Measurements from ENCODE around the gene PSG7. TPM values are rescaled to one million over a fixed set of nuclear protein-coding genes. Genes with fewer than 3 reads are reported as not detected.
"Not testable (repeated sequence)": the region's sequence is repeated elsewhere in the genome, so short reads cannot be mapped to it uniquely, and the experiment has no call there.

The PSG7 gene
- total RNA-seq (not detected), polyA plus RNA-seq (not detected)
- long read RNA-seq, donor 1, result 0 reads
- long read RNA-seq, donor 2, result 0 reads
- long read RNA-seq, donor 3, result 0 reads
- long read RNA-seq, donor 4, result 0 reads
- long read RNA-seq, donor 5, result 0 reads

DNA sequence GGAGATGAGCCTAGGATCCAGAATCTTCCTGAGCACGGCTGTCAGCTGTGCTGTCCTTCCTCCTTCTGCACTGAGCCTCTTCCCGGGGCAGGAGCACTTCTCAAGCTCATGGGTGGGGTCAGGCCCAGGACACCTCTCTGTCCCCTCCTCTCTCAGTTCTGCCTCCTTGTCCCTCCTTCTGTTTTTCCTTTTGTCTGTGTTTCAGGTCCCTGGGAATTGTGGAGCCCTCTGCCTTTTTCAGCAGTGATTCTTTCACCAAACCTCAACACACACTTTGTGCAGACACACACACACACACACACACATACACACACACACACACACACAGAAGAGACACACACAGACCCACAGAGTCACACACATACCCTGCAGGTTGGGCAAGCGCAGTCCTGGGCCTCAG is at the start of gene PSG7:
Gene PSG7 (minus strand): TSS at position 101 of the 400 bp plus-strand sequence. CDS start 131 bp downstream, outside the sequence.
- not testable (repeated sequence) for H3K9ac ChIP-seq (ENCODE audit: insufficient read depth in 1 of 2, low read length in 2 of 2); H3K27me3 ChIP-seq (ENCODE audit: control insufficient read depth in 3 of 3, insufficient read depth in 3 of 3, low read length in 2 of 3); ATAC-seq (ENCODE audit: insufficient read depth, low FRiP score); H3K36me3 ChIP-seq (ENCODE audit: control insufficient read depth in 4 of 4, insufficient read depth in 4 of 4, low read length in 4 of 4); H3K27ac ChIP-seq (ENCODE audit: low read depth in 1 of 2, low read length in 1 of 2); H3K9me3 ChIP-seq (ENCODE audit: control insufficient read depth in 4 of 4, insufficient read depth in 3 of 4, low read length in 3 of 4); DNase-seq; H3K4me3 ChIP-seq; H3K4me1 ChIP-seq (ENCODE audit: control insufficient read depth in 5 of 5, insufficient read depth in 5 of 5, low read length in 5 of 5)
- 80 to 81% methylated on average over 3 of the region's 3 CpGs for WGBS, 2 donors

DNA sequence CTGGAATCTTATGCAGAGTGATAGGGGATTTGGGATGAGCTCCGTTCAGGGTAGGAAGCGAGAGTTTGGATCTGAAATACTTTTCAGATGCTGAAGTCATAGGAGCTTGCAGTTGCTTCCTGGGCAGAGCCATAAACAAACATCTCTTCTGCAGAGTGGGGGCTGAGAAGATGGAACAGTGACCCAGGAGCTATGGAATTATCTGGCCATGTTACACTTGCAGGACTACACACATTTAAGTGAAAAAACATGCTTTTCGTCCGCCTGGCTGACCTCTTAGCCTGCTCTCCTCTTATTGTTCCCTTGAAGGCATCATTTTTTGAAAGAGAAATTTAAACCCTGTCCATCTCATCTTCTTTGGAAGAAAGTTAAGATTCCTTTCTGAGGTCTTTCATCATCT is 48.6 kb upstream of the PSG7 start:
- H3K4me1 ChIP-seq (ENCODE audit: control insufficient read depth in 5 of 5, insufficient read depth in 5 of 5, low read length in 5 of 5), result no peaks in the 10 kb centered on the region
- no peak for ATAC-seq (ENCODE audit: insufficient read depth, low FRiP score)
- H3K27ac ChIP-seq (ENCODE audit: low read depth in 1 of 2, low read length in 1 of 2), result no peak overlapping the region
- H3K4me3 ChIP-seq, result no peak overlapping the region
- WGBS, 2 donors, result 68 to 80% methylated on average over 4 of the region's 4 CpGs
- peaks cover 0 to under 1% (median 0%) of the 10 kb centered on the region in 4 donors for H3K9me3 ChIP-seq (ENCODE audit: control insufficient read depth in 4 of 4, insufficient read depth in 3 of 4, low read length in 3 of 4)
- H3K9ac ChIP-seq (ENCODE audit: insufficient read depth in 1 of 2, low read length in 2 of 2), result no peak overlapping the region
- TF ChIP-seq, protein P1, sequence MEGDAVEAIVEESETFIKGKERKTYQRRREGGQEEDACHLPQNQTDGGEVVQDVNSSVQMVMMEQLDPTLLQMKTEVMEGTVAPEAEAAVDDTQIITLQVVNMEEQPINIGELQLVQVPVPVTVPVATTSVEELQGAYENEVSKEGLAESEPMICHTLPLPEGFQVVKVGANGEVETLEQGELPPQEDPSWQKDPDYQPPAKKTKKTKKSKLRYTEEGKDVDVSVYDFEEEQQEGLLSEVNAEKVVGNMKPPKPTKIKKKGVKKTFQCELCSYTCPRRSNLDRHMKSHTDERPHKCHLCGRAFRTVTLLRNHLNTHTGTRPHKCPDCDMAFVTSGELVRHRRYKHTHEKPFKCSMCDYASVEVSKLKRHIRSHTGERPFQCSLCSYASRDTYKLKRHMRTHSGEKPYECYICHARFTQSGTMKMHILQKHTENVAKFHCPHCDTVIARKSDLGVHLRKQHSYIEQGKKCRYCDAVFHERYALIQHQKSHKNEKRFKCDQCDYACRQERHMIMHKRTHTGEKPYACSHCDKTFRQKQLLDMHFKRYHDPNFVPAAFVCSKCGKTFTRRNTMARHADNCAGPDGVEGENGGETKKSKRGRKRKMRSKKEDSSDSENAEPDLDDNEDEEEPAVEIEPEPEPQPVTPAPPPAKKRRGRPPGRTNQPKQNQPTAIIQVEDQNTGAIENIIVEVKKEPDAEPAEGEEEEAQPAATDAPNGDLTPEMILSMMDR (IDR thresholded peaks at IDR 0.05; ENCODE audit: control extremely low read depth, extremely low read depth), result no peak
- H3K27me3 ChIP-seq (ENCODE audit: control insufficient read depth in 3 of 3, insufficient read depth in 3 of 3, low read length in 2 of 3), result no peaks in the 10 kb centered on the region
- H3K36me3 ChIP-seq (ENCODE audit: control insufficient read depth in 4 of 4, insufficient read depth in 4 of 4, low read length in 4 of 4), result no peaks in the 10 kb centered on the region
- no peak for DNase-seq

DNA sequence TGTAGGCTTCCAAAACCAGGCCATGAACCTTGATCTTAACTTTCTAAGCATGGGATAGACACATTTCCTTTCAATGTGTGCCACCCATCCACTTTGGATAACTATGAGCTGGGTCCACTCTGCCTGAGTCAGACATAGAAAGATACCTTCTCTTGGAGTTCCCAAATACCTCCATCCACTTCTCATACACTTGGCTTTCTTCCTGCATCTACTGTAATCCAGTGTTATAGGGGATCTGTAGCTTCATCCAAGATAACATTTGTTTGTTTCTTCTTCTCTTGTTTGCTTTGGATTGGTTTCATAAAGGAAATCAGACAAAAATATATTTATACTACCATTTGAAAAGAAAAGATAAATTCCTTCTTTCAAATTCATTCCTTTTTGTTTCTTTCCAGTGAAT is 45.1 kb upstream of the PSG7 start:
- not testable (repeated sequence) for H3K36me3 ChIP-seq (ENCODE audit: control insufficient read depth in 4 of 4, insufficient read depth in 4 of 4, low read length in 4 of 4); H3K27ac ChIP-seq (ENCODE audit: low read depth in 1 of 2, low read length in 1 of 2); H3K4me3 ChIP-seq; ATAC-seq (ENCODE audit: insufficient read depth, low FRiP score); H3K9ac ChIP-seq (ENCODE audit: insufficient read depth in 1 of 2, low read length in 2 of 2); DNase-seq; H3K4me1 ChIP-seq (ENCODE audit: control insufficient read depth in 5 of 5, insufficient read depth in 5 of 5, low read length in 5 of 5); H3K9me3 ChIP-seq (ENCODE audit: control insufficient read depth in 4 of 4, insufficient read depth in 3 of 4, low read length in 3 of 4); H3K27me3 ChIP-seq (ENCODE audit: control insufficient read depth in 3 of 3, insufficient read depth in 3 of 3, low read length in 2 of 3)

DNA sequence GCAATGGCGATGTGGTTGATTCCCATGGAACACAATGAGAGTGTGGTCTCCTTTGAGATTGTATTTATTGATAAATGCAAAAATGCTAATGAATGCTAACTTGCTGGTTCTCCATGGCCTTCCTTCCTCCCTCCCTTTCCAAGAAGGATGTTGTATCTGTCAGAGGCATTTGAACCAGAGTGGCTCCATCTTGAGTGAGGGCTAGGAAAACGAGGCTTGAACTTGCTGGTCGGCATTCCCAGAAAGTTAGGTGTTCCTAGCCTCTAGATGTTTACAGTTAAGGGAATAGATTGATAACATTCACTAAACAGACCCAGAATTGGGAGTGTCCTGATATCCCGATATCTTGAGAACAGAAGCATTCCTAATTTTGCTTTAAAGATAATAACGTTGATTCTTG is 34.4 kb upstream of the PSG7 start:
- H3K4me1 ChIP-seq (ENCODE audit: control insufficient read depth in 5 of 5, insufficient read depth in 5 of 5, low read length in 5 of 5); H3K36me3 ChIP-seq (ENCODE audit: control insufficient read depth in 4 of 4, insufficient read depth in 4 of 4, low read length in 4 of 4); H3K9ac ChIP-seq (ENCODE audit: insufficient read depth in 1 of 2, low read length in 2 of 2); H3K4me3 ChIP-seq; DNase-seq; H3K9me3 ChIP-seq (ENCODE audit: control insufficient read depth in 4 of 4, insufficient read depth in 3 of 4, low read length in 3 of 4); H3K27me3 ChIP-seq (ENCODE audit: control insufficient read depth in 3 of 3, insufficient read depth in 3 of 3, low read length in 2 of 3); H3K27ac ChIP-seq (ENCODE audit: low read depth in 1 of 2, low read length in 1 of 2); ATAC-seq (ENCODE audit: insufficient read depth, low FRiP score): not testable (repeated sequence)
- WGBS, 2 donors, result 81 to 92% methylated on average over 5 of the region's 5 CpGs

DNA sequence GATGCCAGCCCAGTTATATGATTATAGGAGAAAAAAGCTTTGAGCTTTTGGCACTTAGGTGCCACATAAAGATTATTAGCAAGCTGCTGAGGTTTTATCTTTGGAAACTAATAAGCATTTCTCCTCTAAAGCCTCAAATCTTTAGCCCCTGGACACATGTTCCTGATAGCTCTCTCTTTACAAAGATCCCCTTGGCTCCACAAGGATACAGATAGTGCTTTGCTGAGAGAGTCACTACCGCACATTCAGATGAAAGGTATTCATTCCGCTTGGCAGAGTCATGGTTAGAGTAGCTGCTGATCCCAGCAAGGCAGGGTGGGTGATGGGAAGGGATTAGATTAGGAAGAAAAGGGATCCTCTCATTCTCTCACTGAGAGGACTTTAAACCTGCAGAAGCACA is 28.2 kb upstream of the PSG7 start:
- TF ChIP-seq, protein P1 (IDR thresholded peaks at IDR 0.05; ENCODE audit: control extremely low read depth, extremely low read depth), result no peak
- Histone ChIP-seq H3K27ac (ENCODE audit: low read depth in 1 of 2, low read length in 1 of 2) (no peak overlapping the region), H3K4me1 (ENCODE audit: control insufficient read depth in 5 of 5, insufficient read depth in 5 of 5, low read length in 5 of 5) (no peaks in the 10 kb centered on the region), H3K27me3 (ENCODE audit: control insufficient read depth in 3 of 3, insufficient read depth in 3 of 3, low read length in 2 of 3) (no peaks in the 10 kb centered on the region), H3K4me3 (no peak overlapping the region), H3K36me3 (ENCODE audit: control insufficient read depth in 4 of 4, insufficient read depth in 4 of 4, low read length in 4 of 4) (no peaks in the 10 kb centered on the region), H3K9me3 (ENCODE audit: control insufficient read depth in 4 of 4, insufficient read depth in 3 of 4, low read length in 3 of 4) (no peaks in the 10 kb centered on the region), H3K9ac (ENCODE audit: insufficient read depth in 1 of 2, low read length in 2 of 2) (no peak overlapping the region)
- DNase-seq (no peak), ATAC-seq (ENCODE audit: insufficient read depth, low FRiP score) (no peak)
- WGBS, 2 donors, result 85 to 94% methylated on average over 2 of the region's 2 CpGs

Data from lung (tissue), 16 donors.